Measurements from ENCODE around the gene HCN2.

- TF ChIP-seq POLR2A (IDR thresholded peaks at IDR 0.05; ENCODE audit: low read length), result no peak
- TF ChIP-seq GATA1 (IDR thresholded peaks at IDR 0.05; ENCODE audit: low read depth, low read length), result no peak
These were observed 10.4 kb upstream of the HCN2 start for GRCh38 chr19:579111-579841.
